ENCODE data around the gene TREX2. TPM values are rescaled to one million over a fixed set of nuclear protein-coding genes. Genes with fewer than 3 reads are reported as not detected.

TREX2 gene
- total and polyA plus RNA-seq, 2 of the 4 experiments (the other 2 are of a cell fraction), result 0.36 to 0.84 TPM

GRCh38 chrX:153412746-153413720, 32.8 kb downstream of the TREX2 start:
- H2BK20ac ChIP-seq (ENCODE audit: low read depth, low read length), result no peak overlapping the region
- H3K4me3 ChIP-seq (ENCODE audit: insufficient read depth, low read depth, low read length), result no peak overlapping the region
- no peak overlapping the region for H3K56ac ChIP-seq (ENCODE audit: extremely low read depth, insufficient read depth, low read length)
- H4K8ac ChIP-seq (ENCODE audit: low read depth in 2 of 2, low read length in 2 of 2), result no peak overlapping the region
- no peak overlapping the region for H2BK15ac ChIP-seq (ENCODE audit: low read depth, low read length)
- POLR2A ChIA-PET (ENCODE audit: unreplicated experiment), result no interaction called here
- dilution Hi-C loops (cut with HindIII; ENCODE audit: low sequenced_read_pairs, unreplicated experiment), result no loop called here
- H3K4me1 ChIP-seq (ENCODE audit: control insufficient read depth, insufficient read depth, low read length), result no peaks in the 10 kb centered on the region
- H3K36me3 ChIP-seq (ENCODE audit: control insufficient read depth, insufficient read depth, low read length), result no peaks in the 10 kb centered on the region
- no peak overlapping the region for H2AK5ac ChIP-seq (ENCODE audit: low read depth, low read length)
- H3K4ac ChIP-seq (ENCODE audit: low read depth, low read length), result no peak overlapping the region
- H4K91ac ChIP-seq (ENCODE audit: insufficient read depth, low read depth, low read length), result no peak overlapping the region
- in situ Hi-C loops (cut with MboI; ENCODE audit: low sequenced_read_pairs), result loop anchor here (25.0 kb wide), 1 partner anchor 226 kb away; the partner anchor contains the start of gene MAGEA1
- CTCF ChIA-PET, result no interaction called here
- intact Hi-C loops (cut with micrococcal nuclease), result no loop called here
- H3K9ac ChIP-seq (ENCODE audit: low read depth, low read length), result no peak overlapping the region
- no peak overlapping the region for H3K4me2 ChIP-seq (ENCODE audit: low read depth, low read length)
- H3K79me1 ChIP-seq (ENCODE audit: low read depth in 1 of 2, low read length in 2 of 2), result no peaks in the 10 kb centered on the region
- 90% methylated on average over 6 of the region's 23 CpGs; no CpG with 5 or more reads in 1 of the 2 experiments for WGBS, 2 experiments (ENCODE audit: extremely low coverage in 2 of 2, insufficient read length in 1 of 2)
- BruUV-seq (replicated peaks), result no TSS peak
- peaks cover 15% of the 10 kb centered on the region for H3K27me3 ChIP-seq (ENCODE audit: control insufficient read depth, insufficient read depth, low read length)
- ATAC-seq (ENCODE audit: low read depth) (no peak), DNase-seq (no peak)
- peaks cover 4% of the 10 kb centered on the region; the same call in 1 of the 2 replicates for H3K9me3 ChIP-seq (ENCODE audit: control insufficient read depth, insufficient read depth, low read length)
- TF ChIP-seq USF2 (IDR thresholded peaks at IDR 0.05; ENCODE audit: low read depth, low read length) (no peak), RFX5 (IDR thresholded peaks at IDR 0.05; ENCODE audit: low read depth, low read length) (no peak), MAFK (IDR thresholded peaks at IDR 0.05; ENCODE audit: low read depth, low read length) (no peak)
- H2AFZ ChIP-seq (replicated peaks; ENCODE audit: low read length, poor library complexity), result no peak overlapping the region
- H2AK9ac ChIP-seq (replicated peaks; ENCODE audit: low read depth, low read length, poor library complexity), result no peak overlapping the region
- H2BK120ac ChIP-seq (ENCODE audit: low read depth, low read length), result no peak overlapping the region
- H4K5ac ChIP-seq (ENCODE audit: low read depth, low read length), result no peak overlapping the region
- H3K18ac ChIP-seq (ENCODE audit: low read depth, low read length), result no peak overlapping the region
- H4K20me1 ChIP-seq (ENCODE audit: insufficient read depth, low read length), result no peaks in the 10 kb centered on the region
- H3K23ac ChIP-seq (ENCODE audit: low read depth, low read length), result no peak overlapping the region
- H3K9me1 ChIP-seq (ENCODE audit: insufficient read depth, low read length), result no peaks in the 10 kb centered on the region
- H3K27ac ChIP-seq (ENCODE audit: insufficient read depth, low read length), result no peak overlapping the region
- H2BK5ac ChIP-seq (ENCODE audit: low read depth, low read length, poor library complexity, severe bottlenecking), result no peak overlapping the region
- no peak overlapping the region for H3K14ac ChIP-seq (replicated peaks; ENCODE audit: low read depth, low read length)

All from IMR-90 (cell line).